Brain microvascular endothelial cell (primary cell): ENCODE results near the gene FAS.

ENCODE experiments used
- DNase-seq: peaks from one replicate; pipeline ENCODE4 v3.0.0-alpha.2; 2020
- H3K27ac ChIP-seq: fragments of 250-450 bp; sonication (Bioruptor Pico); 2 replicates; pipeline ENCODE4 v1.5.1; 2020; ENCODE audit warnings: mild to moderate bottlenecking, moderate library complexity
- H3K27me3 ChIP-seq: fragments of 250-450 bp; sonication (Bioruptor Pico); replicated peaks from 2 replicates; pipeline ENCODE4 v1.5.1; 2020; ENCODE audit warnings: mild to moderate bottlenecking
- H3K36me3 ChIP-seq: fragments of 250-450 bp; sonication (Bioruptor Pico); replicated peaks from 2 replicates; pipeline ENCODE4 v1.5.1; 2020; ENCODE audit warnings: mild to moderate bottlenecking
- H3K4me3 ChIP-seq: 2 replicates; pipeline ENCODE4 v1.5.1; 2011; ENCODE audit warnings: low read depth, mild to moderate bottlenecking, control low read depth, low read length, moderate library complexity
- in situ Hi-C: cut with HindIII; loops from 2 replicates; pipeline ENCODE4 v1.10.0; 2017; ENCODE audit warnings: low sequenced_read_pairs, low pct_ligation_motif_present
- TF ChIP-seq, protein P1 (sequence below): IDR thresholded peaks from 2 replicates; pipeline ENCODE4 v1.5.1; 2011; ENCODE audit warnings: low read depth, mild to moderate bottlenecking, moderate library complexity, low read length, control low read depth, inconsistent platforms; ENCODE audit errors: missing control alignments

Gene FAS

DNA sequence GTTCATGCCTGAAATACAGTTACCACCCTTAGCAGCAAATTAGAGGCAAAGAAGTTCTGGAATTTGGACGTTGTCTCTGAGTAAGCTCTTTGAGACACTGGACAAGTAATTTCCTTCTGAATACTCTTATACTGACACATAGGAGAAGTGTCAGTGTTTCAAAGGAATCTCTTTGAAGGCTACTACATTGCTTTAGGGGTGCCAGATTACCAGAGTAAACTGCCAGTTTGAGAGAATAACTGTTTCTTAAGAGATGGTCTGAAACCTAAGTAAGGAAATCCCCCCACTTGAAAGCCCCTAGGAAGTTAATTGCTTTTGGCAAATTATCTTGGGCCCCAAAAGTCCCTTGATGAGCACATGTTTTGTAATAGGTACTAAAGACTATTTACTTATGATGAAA, 3.4 kb downstream of the FAS start:
- H3K27ac ChIP-seq: no peak overlapping the region
- in situ Hi-C loops: no loop called here
- no peak for DNase-seq

GRCh38 chr10:88995156-88995876, 4.7 kb downstream of the FAS start:
- H3K36me3 ChIP-seq: no peaks in the 10 kb centered on the region
- H3K27ac ChIP-seq: no peak overlapping the region
- TF ChIP-seq, protein P1, sequence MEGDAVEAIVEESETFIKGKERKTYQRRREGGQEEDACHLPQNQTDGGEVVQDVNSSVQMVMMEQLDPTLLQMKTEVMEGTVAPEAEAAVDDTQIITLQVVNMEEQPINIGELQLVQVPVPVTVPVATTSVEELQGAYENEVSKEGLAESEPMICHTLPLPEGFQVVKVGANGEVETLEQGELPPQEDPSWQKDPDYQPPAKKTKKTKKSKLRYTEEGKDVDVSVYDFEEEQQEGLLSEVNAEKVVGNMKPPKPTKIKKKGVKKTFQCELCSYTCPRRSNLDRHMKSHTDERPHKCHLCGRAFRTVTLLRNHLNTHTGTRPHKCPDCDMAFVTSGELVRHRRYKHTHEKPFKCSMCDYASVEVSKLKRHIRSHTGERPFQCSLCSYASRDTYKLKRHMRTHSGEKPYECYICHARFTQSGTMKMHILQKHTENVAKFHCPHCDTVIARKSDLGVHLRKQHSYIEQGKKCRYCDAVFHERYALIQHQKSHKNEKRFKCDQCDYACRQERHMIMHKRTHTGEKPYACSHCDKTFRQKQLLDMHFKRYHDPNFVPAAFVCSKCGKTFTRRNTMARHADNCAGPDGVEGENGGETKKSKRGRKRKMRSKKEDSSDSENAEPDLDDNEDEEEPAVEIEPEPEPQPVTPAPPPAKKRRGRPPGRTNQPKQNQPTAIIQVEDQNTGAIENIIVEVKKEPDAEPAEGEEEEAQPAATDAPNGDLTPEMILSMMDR: no peak
- no peak for DNase-seq
- in situ Hi-C loops: no loop called here
- no peak overlapping the region for H3K4me3 ChIP-seq
- no peaks in the 10 kb centered on the region for H3K27me3 ChIP-seq

More for the DNA sequence above, 3.4 kb downstream of the FAS start:
- H3K4me3 ChIP-seq: no peak overlapping the region
- no peaks in the 10 kb centered on the region for H3K36me3 ChIP-seq
- no peaks in the 10 kb centered on the region for H3K27me3 ChIP-seq
- TF ChIP-seq, protein P1: no peak

DNA sequence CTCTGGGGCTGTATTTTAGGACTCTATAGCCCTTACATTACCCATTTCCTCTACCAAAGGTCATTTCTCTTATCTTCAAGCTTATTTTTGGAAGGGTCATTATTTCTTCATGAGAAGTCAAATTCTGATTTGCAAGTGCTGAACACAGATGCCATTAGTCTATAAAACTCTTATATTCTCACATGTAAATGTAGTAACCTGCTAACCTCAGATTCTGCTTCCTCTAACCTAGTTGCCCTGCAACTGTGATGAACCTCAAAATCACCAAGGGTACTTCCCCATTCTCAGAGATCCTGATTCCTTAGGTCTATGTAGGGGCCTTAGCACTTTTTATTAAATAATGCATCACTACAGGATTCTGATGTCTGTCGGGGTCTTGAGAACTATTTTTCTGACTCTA, 6.3 kb downstream of the FAS start:
- H3K27ac ChIP-seq: no peak overlapping the region
- in situ Hi-C loops: no loop called here
- no peak for DNase-seq

DNA sequence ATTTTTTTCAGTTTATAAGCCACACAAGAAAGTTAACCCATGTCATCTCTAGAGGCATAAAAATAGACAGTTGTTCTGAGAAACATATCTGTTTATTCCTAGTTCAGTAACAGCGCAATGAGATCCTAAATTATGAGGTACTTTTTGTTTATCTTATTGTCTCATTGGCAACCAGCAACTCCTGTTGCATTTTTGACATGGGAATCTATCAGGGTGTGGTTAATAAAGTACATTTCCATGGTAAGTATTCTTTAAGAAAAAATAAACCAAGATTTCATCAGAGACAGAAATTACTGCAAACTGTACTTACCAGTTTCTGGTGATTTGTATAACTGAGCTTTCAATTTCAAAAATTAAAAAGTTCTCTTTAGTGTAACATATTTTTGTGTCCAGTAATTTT, 9.0 kb downstream of the FAS start:
- DNase-seq: no peak
- Histone ChIP-seq H3K36me3 (no peaks in the 10 kb centered on the region), H3K27me3 (no peaks in the 10 kb centered on the region), H3K27ac (no peak overlapping the region), H3K4me3 (no peak overlapping the region)
- TF ChIP-seq, protein P1: no peak
- in situ Hi-C loops: loop anchor here (25.0 kb wide), 1 partner anchor 213 kb away; the partner anchor contains the start of gene CH25H

More for the DNA sequence above, 6.3 kb downstream of the FAS start:
- H3K27me3 ChIP-seq: no peaks in the 10 kb centered on the region
- TF ChIP-seq, protein P1: no peak
- H3K36me3 ChIP-seq: no peaks in the 10 kb centered on the region
- H3K4me3 ChIP-seq: no peak overlapping the region

DNA sequence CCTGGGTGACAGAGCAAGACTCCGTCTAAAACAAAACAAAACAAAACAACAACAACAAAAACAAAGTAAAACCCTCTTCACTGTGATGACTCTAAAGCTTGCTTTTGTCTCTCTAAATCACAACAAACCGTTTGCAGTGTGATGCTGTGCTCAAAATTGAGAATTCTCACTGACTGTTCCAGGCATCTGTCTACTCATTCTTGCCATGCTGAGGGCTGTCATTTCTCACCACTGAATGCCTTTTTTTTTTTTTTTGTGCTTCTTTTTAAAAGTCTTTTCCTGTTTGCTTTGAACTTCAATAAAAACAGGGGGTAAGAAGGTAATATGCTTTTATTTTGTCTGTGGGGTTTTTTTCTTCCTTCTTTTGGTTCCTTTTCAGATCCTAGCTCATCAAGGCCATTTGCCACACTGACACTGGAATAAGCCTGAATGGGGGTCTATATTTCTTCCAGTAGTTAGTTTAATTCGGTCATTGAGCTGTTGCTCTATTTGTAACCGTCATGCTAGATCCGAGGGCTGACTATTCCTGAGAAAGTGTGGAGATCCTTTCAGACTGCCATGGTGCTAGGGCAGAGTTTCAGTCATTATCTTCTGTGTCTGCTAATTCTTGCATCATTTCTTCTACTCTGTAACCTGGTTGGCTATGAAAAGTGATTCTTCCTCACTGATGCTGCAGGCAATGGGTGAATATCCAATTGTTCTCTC, 10.6 kb downstream of the FAS start:
- DNase-seq: no peak
- in situ Hi-C loops: loop anchor here (25.0 kb wide), 1 partner anchor 211 kb away; the partner anchor contains the start of gene CH25H
- no peak overlapping the region for H3K27ac ChIP-seq

More for the DNA sequence above, 10.6 kb downstream of the FAS start:
- TF ChIP-seq, protein P1: no peak
- Histone ChIP-seq H3K36me3 (no peaks in the 10 kb centered on the region), H3K4me3 (no peak overlapping the region), H3K27me3 (no peaks in the 10 kb centered on the region)
